ENCODE results near the gene CCDC200. TPM values are rescaled to one million over a fixed set of nuclear protein-coding genes. Genes with fewer than 3 reads are reported as not detected.

The CCDC200 gene
- not detected for total RNA-seq

DNA sequence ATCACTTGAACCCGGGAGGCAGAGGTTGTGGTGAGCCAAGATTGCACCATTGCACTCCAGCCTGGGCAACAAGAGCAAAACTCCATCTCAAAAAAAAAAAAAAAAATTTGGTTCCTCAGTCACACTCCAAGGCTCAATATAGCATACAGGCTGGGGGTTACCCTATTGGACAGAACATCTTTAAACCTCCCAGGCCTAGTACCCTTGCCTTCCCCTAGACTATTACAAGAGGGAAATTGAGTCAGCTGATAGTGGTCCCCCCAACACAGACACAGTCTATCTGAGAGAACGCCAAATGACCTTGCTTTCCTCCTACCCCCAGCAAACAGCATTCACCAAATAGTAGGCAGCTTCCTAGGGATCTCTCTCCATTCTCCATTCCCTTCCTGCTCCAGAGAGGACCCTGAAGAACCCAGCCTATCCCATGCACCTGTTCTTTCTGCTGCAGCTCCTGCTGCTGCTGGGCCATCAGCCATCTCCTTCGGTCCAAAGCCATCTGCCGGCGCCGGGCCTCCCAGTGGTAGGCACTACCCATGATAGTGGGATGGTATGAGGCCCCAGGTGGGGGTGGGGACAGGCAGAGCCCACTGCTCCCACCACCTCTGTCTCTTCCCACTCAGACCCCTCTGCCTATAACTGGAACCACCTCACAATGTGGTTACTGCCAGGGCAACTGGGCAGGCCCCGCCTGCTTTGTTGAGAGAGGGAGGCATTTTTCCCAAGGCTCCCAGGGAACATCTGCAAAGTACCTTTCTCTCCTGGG is at the start of gene CCDC200:
Gene CCDC200, minus strand, starts transcription at position 604 of the 763 bp plus-strand sequence. Its CDS starts 69 bp downstream, at position 535.

GRCh38 chr17:43233877-43234276 is 5.5 kb upstream of the CCDC200 start, which contains the start of gene RNU2-1:
TSS of gene RNU2-1 (minus strand) at chr17:43233977.

DNA sequence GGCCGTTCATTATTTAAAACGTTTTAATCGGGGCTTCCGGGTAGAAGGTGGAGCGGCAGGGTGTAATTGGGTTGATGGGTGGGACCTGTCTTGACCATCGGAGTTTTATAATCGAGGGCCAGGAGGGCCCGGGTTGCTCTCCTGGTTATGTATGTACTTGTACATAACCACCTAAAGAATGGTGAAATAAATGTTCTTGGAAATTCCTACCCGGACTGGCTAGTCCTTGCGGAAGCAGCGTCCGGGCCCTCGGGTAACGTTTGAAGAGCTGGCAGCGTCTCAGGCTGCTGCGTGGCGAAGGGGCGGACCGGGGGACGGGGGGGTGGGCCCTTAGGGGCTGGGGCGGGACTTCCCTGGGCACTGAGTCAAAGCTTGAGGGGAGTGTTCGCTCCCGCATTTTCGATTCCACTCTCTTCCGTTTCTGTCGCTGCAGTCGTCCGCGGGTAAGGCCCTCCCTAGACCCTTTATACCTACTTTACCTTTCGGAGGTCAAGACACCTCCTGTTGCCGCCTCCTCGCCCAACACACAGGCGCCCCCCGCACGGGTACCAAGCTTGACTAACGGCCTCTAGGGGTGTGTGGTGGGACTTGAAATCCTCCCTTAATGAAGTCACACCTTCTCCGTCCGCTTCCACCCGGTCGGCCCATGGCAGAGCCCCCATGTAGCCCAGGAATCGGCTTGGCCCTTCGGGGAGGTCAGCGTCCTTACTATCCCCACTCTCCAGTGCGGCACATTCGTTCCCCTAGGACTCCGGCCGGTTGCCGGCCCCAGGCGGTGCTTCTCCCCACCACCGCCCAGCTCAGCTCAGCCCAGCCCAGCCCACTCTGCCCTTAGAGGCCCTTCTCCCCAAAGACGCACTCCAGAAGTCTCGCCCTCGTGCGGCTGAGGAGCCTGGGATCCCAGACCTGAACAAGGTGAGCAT is 16.7 kb downstream of the CCDC200 start, which contains the start of gene TMEM106A:
Gene TMEM106A, plus strand, starts transcription at position 396 of the 923 bp plus-strand sequence. CDS start 1,167 bp downstream, outside the sequence.

Small RNA genes within 50 kb of the gene (small RNA-seq; reads per million reads assigned to genes)
- gene RF00004 (not detected), gene RNU2-1 (not detected)

Other genes starting within 250 kb of the CCDC200 start
- 3.7 TPM for gene PTGES3L, start 248.5 kb downstream of the CCDC200 start, total RNA-seq
- gene RUNDC1, start 248.1 kb downstream of the CCDC200 start, total RNA-seq: 21.2 TPM
- 935 TPM for gene RPL27, start 230.2 kb downstream of the CCDC200 start, total RNA-seq
- 4.8 TPM for gene IFI35, start 221.8 kb downstream of the CCDC200 start, total RNA-seq
- 172 TPM for gene VAT1, start 206.2 kb downstream of the CCDC200 start, total RNA-seq
- 28.4 TPM for gene RND2, start 203.4 kb downstream of the CCDC200 start, total RNA-seq
- 15.2 TPM for gene BRCA1, start 103.3 kb downstream of the CCDC200 start, total RNA-seq
- gene NBR1, start 57.4 kb downstream of the CCDC200 start, total RNA-seq: 81.0 TPM
- gene TMEM106A, start 16.7 kb downstream of the CCDC200 start, total RNA-seq: 0.92 TPM
- not detected for gene RNU2-1, start 5.4 kb upstream of the CCDC200 start, total RNA-seq
- gene ARL4D, start 170.4 kb upstream of the CCDC200 start, total RNA-seq: 21.0 TPM

All from diencephalon (tissue), 1 donor.